ENCODE measurements around the gene COL4A4.
"Not testable (repeated sequence)": the region's sequence is repeated elsewhere in the genome, so short reads cannot be mapped to it uniquely, and the experiment has no call there.

Gene COL4A4

GRCh38 chr2:227163998-227164762 is at the start of gene COL4A4, which contains the start of gene COL4A3:
Gene COL4A4 (minus strand): TSS chr2:227164205. CDS start chr2:227147483, 16,722 bp downstream.
Gene COL4A3 (plus strand): TSS chr2:227164624. CDS start chr2:227164727, 103 bp downstream.
- DNase-seq (ENCODE audit: low spot score), result no peak

GRCh38 chr2:227207573-227207972 is 43.6 kb upstream of the COL4A4 start:
- no peak for DNase-seq (ENCODE audit: low spot score)

- no peak for DNase-seq (ENCODE audit: low spot score)
Measured at GRCh38 chr2:227206406-227206805, 42.4 kb upstream of the COL4A4 start.

GRCh38 chr2:227205701-227206100 is 41.7 kb upstream of the COL4A4 start:
- DNase-seq (ENCODE audit: low spot score), result no peak

GRCh38 chr2:227204452-227204851 is 40.4 kb upstream of the COL4A4 start:
- no peak for DNase-seq (ENCODE audit: low spot score)

- no peak for DNase-seq (ENCODE audit: low spot score)
Measured at GRCh38 chr2:227201771-227202170, 37.8 kb upstream of the COL4A4 start.

- DNase-seq (ENCODE audit: low spot score), result no peak
Measured at GRCh38 chr2:227198866-227199265, 34.9 kb upstream of the COL4A4 start.

- no peak for DNase-seq (ENCODE audit: low spot score)
Measured at GRCh38 chr2:227194219-227194618, 30.2 kb upstream of the COL4A4 start.

GRCh38 chr2:227192491-227192890 is 28.5 kb upstream of the COL4A4 start:
- no peak for DNase-seq (ENCODE audit: low spot score)

- DNase-seq (ENCODE audit: low spot score), result no peak
Measured at GRCh38 chr2:227191367-227191766, 27.4 kb upstream of the COL4A4 start.

- DNase-seq (ENCODE audit: low spot score), result no peak
Measured at GRCh38 chr2:227188292-227188691, 24.3 kb upstream of the COL4A4 start.

- DNase-seq (ENCODE audit: low spot score), result no peak
Measured at GRCh38 chr2:227186751-227187150, 22.7 kb upstream of the COL4A4 start.

GRCh38 chr2:227185615-227186232 is 21.7 kb upstream of the COL4A4 start:
- DNase-seq (ENCODE audit: low spot score), result no peak

- DNase-seq (ENCODE audit: low spot score), result no peak
Measured at GRCh38 chr2:227183657-227184367, 19.8 kb upstream of the COL4A4 start.

- DNase-seq (ENCODE audit: low spot score), result no peak
Measured at GRCh38 chr2:227182765-227183164, 18.8 kb upstream of the COL4A4 start.

- DNase-seq (ENCODE audit: low spot score), result no peak
Measured at GRCh38 chr2:227180770-227181169, 16.8 kb upstream of the COL4A4 start.

GRCh38 chr2:227179988-227180685 is 16.1 kb upstream of the COL4A4 start:
- no peak for DNase-seq (ENCODE audit: low spot score)

- DNase-seq (ENCODE audit: low spot score), result no peak
Measured at GRCh38 chr2:227177592-227178336, 13.8 kb upstream of the COL4A4 start.

- not testable (repeated sequence) for DNase-seq (ENCODE audit: low spot score)
Measured at GRCh38 chr2:227171779-227172178, 7.8 kb upstream of the COL4A4 start.

- DNase-seq (ENCODE audit: low spot score), result peak; percentile 38
Measured at GRCh38 chr2:227164763-227165291, 822 bp upstream of the COL4A4 start.

- no peak for DNase-seq (ENCODE audit: low spot score)
Measured at GRCh38 chr2:227163485-227163997, 464 bp downstream of the COL4A4 start.
